HL-60 (cell line): ENCODE data around the gene MAP3K4.
A peak's percentile ranks its signal among the peaks of the same experiment; 100 is the strongest.

Experiments used
- DNase-seq, 2 experiments: peaks; one replicate each; pipeline ENCODE4 v3.0.0-alpha.2; 2010 to 2020; ENCODE audit warnings: low read depth in 1 of 2, low spot score in 1 of 2
- H3K27ac ChIP-seq: fragments of 250-450 bp; sonication (Bioruptor Pico); replicated peaks from 2 replicates; pipeline ENCODE4 v1.5.1; 2020; ENCODE audit warnings: mild to moderate bottlenecking, moderate library complexity
- H3K27me3 ChIP-seq: fragments of 250-450 bp; sonication (Bioruptor Pico); 2 replicates; pipeline ENCODE4 v1.5.1; 2021; ENCODE audit warnings: mild to moderate bottlenecking, moderate library complexity; ENCODE audit not compliant: insufficient read depth, poor library complexity, severe bottlenecking
- H3K4me3 ChIP-seq: replicated peaks from 2 replicates; pipeline ENCODE4 v1.5.1; 2011; ENCODE audit warnings: mild to moderate bottlenecking, control low read depth, low read length; ENCODE audit not compliant: insufficient read depth
- GABPA ChIP-seq: IDR thresholded peaks from 2 replicates; pipeline ENCODE4 v1.6.1; 2012; ENCODE audit warnings: low read depth
- POLR2AphosphoS5 ChIP-seq: IDR thresholded peaks from 2 replicates; pipeline ENCODE4 v1.6.1; 2012; ENCODE audit warnings: low read depth
- SPI1 ChIP-seq: IDR thresholded peaks from 2 replicates; pipeline ENCODE4 v1.6.1; 2012; ENCODE audit warnings: low read depth, mild to moderate bottlenecking, borderline replicate concordance
- TF ChIP-seq, protein P1 (sequence below): IDR thresholded peaks from 2 replicates; pipeline ENCODE4 v1.6.1; 2012; ENCODE audit warnings: low read depth; ENCODE audit not compliant: insufficient replicate concordance
- TF ChIP-seq, protein P2 (sequence below): IDR thresholded peaks from one replicate; pipeline ENCODE4 v1.5.1; 2011; ENCODE audit warnings: low read length, control low read depth, inconsistent platforms; ENCODE audit not compliant: insufficient read depth

MAP3K4 gene

GRCh38 chr6:161024364-161024920 is 32.9 kb downstream of the MAP3K4 start:
- DNase-seq, result no peak
- TF ChIP-seq, protein P1, sequence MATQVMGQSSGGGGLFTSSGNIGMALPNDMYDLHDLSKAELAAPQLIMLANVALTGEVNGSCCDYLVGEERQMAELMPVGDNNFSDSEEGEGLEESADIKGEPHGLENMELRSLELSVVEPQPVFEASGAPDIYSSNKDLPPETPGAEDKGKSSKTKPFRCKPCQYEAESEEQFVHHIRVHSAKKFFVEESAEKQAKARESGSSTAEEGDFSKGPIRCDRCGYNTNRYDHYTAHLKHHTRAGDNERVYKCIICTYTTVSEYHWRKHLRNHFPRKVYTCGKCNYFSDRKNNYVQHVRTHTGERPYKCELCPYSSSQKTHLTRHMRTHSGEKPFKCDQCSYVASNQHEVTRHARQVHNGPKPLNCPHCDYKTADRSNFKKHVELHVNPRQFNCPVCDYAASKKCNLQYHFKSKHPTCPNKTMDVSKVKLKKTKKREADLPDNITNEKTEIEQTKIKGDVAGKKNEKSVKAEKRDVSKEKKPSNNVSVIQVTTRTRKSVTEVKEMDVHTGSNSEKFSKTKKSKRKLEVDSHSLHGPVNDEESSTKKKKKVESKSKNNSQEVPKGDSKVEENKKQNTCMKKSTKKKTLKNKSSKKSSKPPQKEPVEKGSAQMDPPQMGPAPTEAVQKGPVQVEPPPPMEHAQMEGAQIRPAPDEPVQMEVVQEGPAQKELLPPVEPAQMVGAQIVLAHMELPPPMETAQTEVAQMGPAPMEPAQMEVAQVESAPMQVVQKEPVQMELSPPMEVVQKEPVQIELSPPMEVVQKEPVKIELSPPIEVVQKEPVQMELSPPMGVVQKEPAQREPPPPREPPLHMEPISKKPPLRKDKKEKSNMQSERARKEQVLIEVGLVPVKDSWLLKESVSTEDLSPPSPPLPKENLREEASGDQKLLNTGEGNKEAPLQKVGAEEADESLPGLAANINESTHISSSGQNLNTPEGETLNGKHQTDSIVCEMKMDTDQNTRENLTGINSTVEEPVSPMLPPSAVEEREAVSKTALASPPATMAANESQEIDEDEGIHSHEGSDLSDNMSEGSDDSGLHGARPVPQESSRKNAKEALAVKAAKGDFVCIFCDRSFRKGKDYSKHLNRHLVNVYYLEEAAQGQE, result no peak
- TF ChIP-seq, protein P2, sequence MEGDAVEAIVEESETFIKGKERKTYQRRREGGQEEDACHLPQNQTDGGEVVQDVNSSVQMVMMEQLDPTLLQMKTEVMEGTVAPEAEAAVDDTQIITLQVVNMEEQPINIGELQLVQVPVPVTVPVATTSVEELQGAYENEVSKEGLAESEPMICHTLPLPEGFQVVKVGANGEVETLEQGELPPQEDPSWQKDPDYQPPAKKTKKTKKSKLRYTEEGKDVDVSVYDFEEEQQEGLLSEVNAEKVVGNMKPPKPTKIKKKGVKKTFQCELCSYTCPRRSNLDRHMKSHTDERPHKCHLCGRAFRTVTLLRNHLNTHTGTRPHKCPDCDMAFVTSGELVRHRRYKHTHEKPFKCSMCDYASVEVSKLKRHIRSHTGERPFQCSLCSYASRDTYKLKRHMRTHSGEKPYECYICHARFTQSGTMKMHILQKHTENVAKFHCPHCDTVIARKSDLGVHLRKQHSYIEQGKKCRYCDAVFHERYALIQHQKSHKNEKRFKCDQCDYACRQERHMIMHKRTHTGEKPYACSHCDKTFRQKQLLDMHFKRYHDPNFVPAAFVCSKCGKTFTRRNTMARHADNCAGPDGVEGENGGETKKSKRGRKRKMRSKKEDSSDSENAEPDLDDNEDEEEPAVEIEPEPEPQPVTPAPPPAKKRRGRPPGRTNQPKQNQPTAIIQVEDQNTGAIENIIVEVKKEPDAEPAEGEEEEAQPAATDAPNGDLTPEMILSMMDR, result no peak
- TF ChIP-seq POLR2AphosphoS5 (no peak), SPI1 (no peak), GABPA (no peak)

DNA sequence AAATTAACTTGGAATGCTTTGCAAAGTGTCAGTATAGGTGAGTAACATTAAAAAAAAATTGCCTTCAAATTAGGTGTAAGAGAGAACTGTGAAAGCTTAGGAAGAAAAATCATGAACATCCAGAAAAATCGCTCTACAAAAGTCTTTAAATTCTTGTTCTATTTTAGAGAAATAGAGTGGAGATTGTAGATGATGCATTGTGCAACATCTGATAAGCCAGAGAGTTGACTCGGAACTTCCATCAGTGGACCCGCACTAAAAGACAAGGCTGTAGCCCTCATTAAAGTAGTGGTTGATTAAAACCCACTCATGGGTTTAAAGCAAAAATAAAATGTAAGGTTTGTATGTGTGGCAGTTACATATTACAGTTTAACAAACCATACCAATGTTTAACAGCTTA is 35.8 kb downstream of the MAP3K4 start:
- TF ChIP-seq GABPA, result no peak
- TF ChIP-seq, protein P1, result no peak
- TF ChIP-seq, protein P2, result no peak
- TF ChIP-seq POLR2AphosphoS5, result no peak
- no peak for TF ChIP-seq SPI1
- DNase-seq, result no peak
- no peak overlapping the region for H3K27ac ChIP-seq
- no peaks in the 10 kb centered on the region for H3K27me3 ChIP-seq
- no peak overlapping the region for H3K4me3 ChIP-seq

More at GRCh38 chr6:161024364-161024920, 32.9 kb downstream of the MAP3K4 start:
- Histone ChIP-seq H3K4me3 (no peak overlapping the region), H3K27ac (no peak overlapping the region), H3K27me3 (no peaks in the 10 kb centered on the region)

DNA sequence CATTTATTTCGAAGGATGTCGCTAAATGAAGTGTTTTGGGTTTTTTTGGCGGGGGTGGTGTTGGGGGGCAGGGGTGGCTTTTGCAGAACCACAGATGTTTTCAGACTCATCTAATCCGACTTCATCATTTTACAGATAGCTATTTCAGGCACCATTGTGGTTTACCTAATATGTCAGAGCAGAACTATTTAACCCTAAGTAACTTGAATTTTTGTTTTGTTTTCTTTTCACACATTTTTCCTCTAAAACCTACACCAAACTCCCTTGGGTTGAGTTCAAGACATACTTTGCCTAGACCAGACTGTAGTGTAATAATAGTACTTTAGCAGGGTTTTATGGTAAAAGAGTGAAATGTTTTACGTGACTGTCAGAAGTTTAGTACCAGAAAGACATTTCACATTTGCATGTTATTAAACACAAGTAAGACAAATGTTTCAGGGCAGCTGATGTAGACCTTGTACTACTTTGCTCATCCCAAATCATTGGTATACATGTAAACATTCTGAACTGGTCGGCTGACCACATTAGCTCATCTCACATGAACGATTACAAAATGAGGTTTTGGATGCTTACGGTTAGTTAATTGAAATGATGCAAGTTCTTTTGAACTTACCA is 37.7 kb downstream of the MAP3K4 start:
- no peak overlapping the region for H3K27ac ChIP-seq
- peak in 1 of 2 experiments; percentile 7 for DNase-seq

More for the DNA sequence above, 37.7 kb downstream of the MAP3K4 start:
- Histone ChIP-seq H3K4me3 (no peak overlapping the region), H3K27me3 (no peaks in the 10 kb centered on the region)
- TF ChIP-seq, protein P1, result no peak
- TF ChIP-seq SPI1, result no peak
- TF ChIP-seq POLR2AphosphoS5, result no peak
- TF ChIP-seq, protein P2, result no peak
- no peak for TF ChIP-seq GABPA
